CD4-positive, alpha-beta T cell treated with Interleukin-6 at 100 ng/mL for 8 hours (primary cell): Measurements from ENCODE around the gene BMPR2.
"Not testable (repeated sequence)": the region's sequence is repeated elsewhere in the genome, so short reads cannot be mapped to it uniquely, and the experiment has no call there.

Experiments used
- DNase-seq: peaks from one replicate; pipeline ENCODE4 v3.0.0-alpha.2; 2020; ENCODE audit warnings: mixed read lengths, low spot score

The BMPR2 gene

GRCh38 chr2:202535290-202535689, 159.2 kb downstream of the BMPR2 start:
- not testable (repeated sequence) for DNase-seq

GRCh38 chr2:202541137-202541536, 165.0 kb downstream of the BMPR2 start:
- no peak for DNase-seq

- no peak for DNase-seq
Measured at GRCh38 chr2:202542142-202542541, 166.0 kb downstream of the BMPR2 start.

- DNase-seq = no peak
Measured at GRCh38 chr2:202545523-202545922, 169.4 kb downstream of the BMPR2 start.

- DNase-seq = no peak
Measured at GRCh38 chr2:202545931-202546330, 169.8 kb downstream of the BMPR2 start.

GRCh38 chr2:202546499-202547141, 170.5 kb downstream of the BMPR2 start:
- not testable (repeated sequence) for DNase-seq

- DNase-seq = no peak
Measured at GRCh38 chr2:202548240-202548639, 172.1 kb downstream of the BMPR2 start.

- not testable (repeated sequence) for DNase-seq
Measured at GRCh38 chr2:202551000-202551399, 174.9 kb downstream of the BMPR2 start.

- no peak for DNase-seq
Measured at GRCh38 chr2:202555356-202555755, 179.2 kb downstream of the BMPR2 start.

- no peak for DNase-seq
Measured at GRCh38 chr2:202560200-202560599, 184.1 kb downstream of the BMPR2 start.

GRCh38 chr2:202564226-202564625, 188.1 kb downstream of the BMPR2 start:
- DNase-seq = no peak

- no peak for DNase-seq
Measured at GRCh38 chr2:202566286-202566685, 190.2 kb downstream of the BMPR2 start.

- no peak for DNase-seq
Measured at GRCh38 chr2:202574541-202574940, 198.4 kb downstream of the BMPR2 start.

GRCh38 chr2:202575194-202575593, 199.1 kb downstream of the BMPR2 start:
- DNase-seq = not testable (repeated sequence)

GRCh38 chr2:202577250-202578183, 201.4 kb downstream of the BMPR2 start:
- DNase-seq = no peak

GRCh38 chr2:202582846-202583245, 206.7 kb downstream of the BMPR2 start:
- DNase-seq = not testable (repeated sequence)

- no peak for DNase-seq
Measured at GRCh38 chr2:202583709-202584219, 207.6 kb downstream of the BMPR2 start.

GRCh38 chr2:202588647-202589581, 212.8 kb downstream of the BMPR2 start:
- DNase-seq = peak; percentile 77

GRCh38 chr2:202589582-202589949, 213.4 kb downstream of the BMPR2 start:
- no peak for DNase-seq

GRCh38 chr2:202592566-202592965, 216.4 kb downstream of the BMPR2 start:
- DNase-seq = no peak

GRCh38 chr2:202599105-202599504, 223.0 kb downstream of the BMPR2 start:
- no peak for DNase-seq

- no peak for DNase-seq
Measured at GRCh38 chr2:202599911-202600310, 223.8 kb downstream of the BMPR2 start.
